H1 (cell line): ENCODE results near the gene ITGA11. TPM values are rescaled to one million over a fixed set of nuclear protein-coding genes. Genes with fewer than 3 reads are reported as not detected.

Experiments
- ATF2 ChIP-seq: IDR thresholded peaks from 2 replicates; pipeline ENCODE4 v1.6.1; 2012; ENCODE audit warnings: low read length, inconsistent platforms
- BCL11A ChIP-seq, 2 experiments: IDR thresholded peaks; one replicate each; pipeline ENCODE4 v1.6.1; 2011; ENCODE audit warnings: low read depth in 2 of 2, low read length in 2 of 2, mild to moderate bottlenecking in 2 of 2
- HDAC2 ChIP-seq, 2 experiments: fragments of 300-600 bp in 1 of 2; sonication (generic) in 1 of 2; IDR thresholded peaks; 2 replicates each; pipeline ENCODE4 v1.6.1; 2011 to 2012; ENCODE audit warnings: low read depth in 2 of 2, low read length in 2 of 2, mild to moderate bottlenecking in 2 of 2, moderate library complexity in 2 of 2, borderline replicate concordance in 1 of 2, inconsistent platforms in 1 of 2
- TEAD4 ChIP-seq: IDR thresholded peaks from 2 replicates; pipeline ENCODE4 v1.6.1; 2012; ENCODE audit warnings: low read depth, low read length, inconsistent platforms, mixed read lengths
- USF2 ChIP-seq: IDR thresholded peaks from 2 replicates; pipeline ENCODE4 v1.6.1; 2011; ENCODE audit warnings: low read length, improper control_type of control experiment
- polyA plus RNA-seq, 7 experiments: library from polyadenylated mRNA; depleted of rRNA in 3 of 7; stranded (reverse) in 5 of 7; unstranded in 2 of 7; fragments of >200 nt in 5 of 7; fragments of 200-250 nt in 2 of 7; gene quantifications; 1 replicate in 5 of 7; 2 replicates in 1 of 7; 4 replicates in 1 of 7; pipeline versions ENCODE4 v1.2.1 to v1.2.3, GENCODE V29; 2011 to 2013; ENCODE audit warnings: missing spikeins in 2 of 7, mixed read lengths in 2 of 7
- total RNA-seq: library from RNA; stranded (reverse); fragmentation: NEBNext Ultra II Directional; extraction: Animal tissue kit (Norgen Biotek cat#: 25700); gene quantifications from 2 replicates; pipeline ENCODE4 v1.2.1, GENCODE V29; 2021

ITGA11 gene
- total and polyA plus RNA-seq, 2 of the 8 experiments (the other 6 are each of a cell fraction or from before 2014, with no cell fraction given): 0.05 to 0.06 TPM

- TF ChIP-seq USF2: no peak
- TF ChIP-seq BCL11A (IDR thresholded peaks at IDR 0.05; ENCODE audit: low read depth in 2 of 2, low read length in 2 of 2): no peak
- no peak for TF ChIP-seq TEAD4
- no peak for TF ChIP-seq HDAC2 (IDR thresholded peaks at IDR 0.05; ENCODE audit: borderline replicate concordance in 1 of 2, low read depth in 2 of 2, low read length in 2 of 2)
- TF ChIP-seq ATF2: no peak
Observed at GRCh38 chr15:68374168-68374745, 57.7 kb downstream of the ITGA11 start (continued).
